Measurements from ENCODE around the gene ARHGAP26. TPM values are rescaled to one million over a fixed set of nuclear protein-coding genes. Genes with fewer than 3 reads are reported as not detected.

The ARHGAP26 gene
- polyA plus RNA-seq, 4 donors = 7.6 to 31.7 (median 11.5) TPM

DNA sequence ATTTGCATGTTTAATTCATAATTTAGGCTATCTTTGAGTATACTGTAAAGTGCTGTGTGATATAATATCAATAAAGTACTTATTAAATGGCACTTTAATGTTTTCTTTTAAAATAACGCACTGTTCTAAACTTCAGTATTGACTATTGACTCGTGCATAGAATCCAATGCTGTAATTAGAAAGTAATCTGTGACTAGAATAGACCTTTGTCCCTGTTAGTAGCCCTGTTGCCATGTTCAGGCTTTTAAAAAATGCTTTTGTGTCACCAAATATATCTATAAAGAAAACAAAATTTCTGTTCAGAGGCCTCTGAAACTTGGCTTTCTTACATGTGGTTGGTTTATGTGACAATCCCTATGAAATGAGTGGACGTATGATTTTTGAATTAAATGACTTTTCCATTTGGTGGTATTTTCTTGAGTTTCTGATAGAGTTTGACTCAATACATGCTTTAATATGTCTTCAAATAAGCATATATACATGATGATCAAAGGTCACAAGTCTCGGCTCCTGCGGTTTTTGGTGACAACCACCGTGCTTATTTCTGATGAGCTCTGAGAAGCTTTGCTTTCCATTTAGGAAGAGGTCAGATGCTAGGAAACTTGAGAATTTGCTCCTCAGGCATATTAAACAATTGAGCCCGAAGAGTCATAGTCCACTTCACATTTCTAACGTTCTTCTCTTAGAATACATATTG lies 458.6 kb downstream of the ARHGAP26 start:
- Histone ChIP-seq H3K27ac (ENCODE audit: low read depth in 1 of 3, low read length in 2 of 3) (no peak overlapping the region), H3K27me3 (ENCODE audit: control insufficient read depth in 3 of 3, insufficient read depth in 3 of 3, low read length in 3 of 3) (no peaks in the 10 kb centered on the region), H3K9me3 (ENCODE audit: control insufficient read depth in 2 of 2, insufficient read depth in 1 of 2, low read depth in 1 of 2, low read length in 1 of 2) (no peaks in the 10 kb centered on the region), H3K4me3 (ENCODE audit: low read depth in 1 of 3, low read length in 3 of 3) (no peak overlapping the region), H3K36me3 (ENCODE audit: control insufficient read depth in 3 of 3, insufficient read depth in 2 of 3, low read depth in 1 of 3, low read length in 3 of 3) (peaks cover 0 to 7% (median 0%) of the 10 kb centered on the region in 3 donors), H3K4me1 (ENCODE audit: control insufficient read depth in 3 of 3, insufficient read depth in 2 of 3, low read depth in 1 of 3, low read length in 2 of 3) (no peaks in the 10 kb centered on the region)
- 59 to 74% (median 62%) methylated on average over 8 of the region's 8 CpGs for WGBS, 3 donors
- FAIRE-seq (no peak), DNase-seq (no peak)

DNA sequence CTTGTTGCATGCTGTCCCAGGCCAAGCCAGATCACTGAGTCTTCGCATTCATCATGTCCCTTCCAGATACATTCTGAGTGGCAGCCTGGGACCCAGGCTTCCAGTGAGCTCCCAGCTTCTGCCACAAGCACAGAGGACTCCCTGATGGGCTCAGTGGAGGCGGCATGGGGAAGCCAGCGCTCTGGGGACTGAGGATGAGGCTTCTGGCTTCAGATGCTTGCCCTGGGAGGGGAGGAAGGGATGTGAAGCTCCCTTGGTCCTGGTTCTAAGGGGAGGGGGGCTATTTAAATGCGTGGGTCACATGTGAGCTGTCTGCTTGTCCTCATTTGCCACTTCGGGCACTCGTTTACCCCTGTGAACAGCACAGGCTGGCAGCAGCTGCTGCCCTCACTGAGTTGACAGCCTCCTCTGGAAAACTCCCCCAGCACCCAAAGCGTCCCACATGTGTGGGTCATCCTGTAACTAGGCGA lies 459.3 kb downstream of the ARHGAP26 start:
- peaks cover 0 to 5% (median 0%) of the 10 kb centered on the region in 3 donors for H3K36me3 ChIP-seq (ENCODE audit: control insufficient read depth in 3 of 3, insufficient read depth in 2 of 3, low read depth in 1 of 3, low read length in 3 of 3)
- no peaks in the 10 kb centered on the region for H3K4me1 ChIP-seq (ENCODE audit: control insufficient read depth in 3 of 3, insufficient read depth in 2 of 3, low read depth in 1 of 3, low read length in 2 of 3)
- no peaks in the 10 kb centered on the region for H3K9me3 ChIP-seq (ENCODE audit: control insufficient read depth in 2 of 2, insufficient read depth in 1 of 2, low read depth in 1 of 2, low read length in 1 of 2)
- no peaks in the 10 kb centered on the region for H3K27me3 ChIP-seq (ENCODE audit: control insufficient read depth in 3 of 3, insufficient read depth in 3 of 3, low read length in 3 of 3)
- FAIRE-seq (no peak), DNase-seq (no peak)
- H3K27ac ChIP-seq (ENCODE audit: low read depth in 1 of 3, low read length in 2 of 3) = peak overlapping the region in 1 of 3 donors; percentile 13
- 63 to 80% (median 78%) methylated on average over 8 of the region's 8 CpGs for WGBS, 3 donors
- H3K4me3 ChIP-seq (ENCODE audit: low read depth in 1 of 3, low read length in 3 of 3) = no peak overlapping the region

DNA sequence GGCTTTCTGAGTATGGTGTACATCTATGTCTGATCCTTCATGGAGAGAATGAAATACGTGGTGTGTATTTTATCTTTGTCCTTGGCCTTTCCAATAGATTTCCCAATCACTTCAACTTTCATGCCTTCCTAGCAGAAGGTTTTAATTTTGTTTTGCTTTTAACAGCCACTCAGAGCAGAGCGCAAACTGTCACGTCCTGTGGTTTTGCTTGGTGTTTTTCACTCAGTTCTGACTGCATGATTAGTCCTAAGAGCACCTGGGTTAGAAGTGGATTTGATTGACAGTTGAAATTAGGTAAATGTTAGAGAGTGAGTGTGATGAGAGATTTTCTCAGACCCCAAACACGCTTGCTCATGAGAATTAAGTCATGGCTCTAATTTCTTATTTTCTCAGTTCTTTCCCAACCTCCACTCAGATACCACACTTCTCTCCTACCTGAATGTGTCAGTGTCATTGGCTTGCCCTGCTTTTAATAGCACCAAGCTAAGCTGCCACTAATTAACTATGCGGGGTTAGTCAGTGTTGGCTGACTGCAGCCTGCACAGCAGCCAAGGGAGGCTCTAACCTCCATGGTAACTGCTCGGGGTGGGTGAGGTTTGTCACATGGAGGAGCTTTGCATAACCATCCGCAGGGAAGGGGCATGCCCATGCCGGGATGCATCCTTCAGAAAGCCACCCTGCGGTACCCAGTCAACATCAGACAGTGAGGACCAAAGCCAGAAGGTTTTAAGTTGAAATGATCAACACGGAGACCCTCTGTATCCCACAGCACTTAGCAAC lies 459.9 kb downstream of the ARHGAP26 start:
- no peaks in the 10 kb centered on the region for H3K9me3 ChIP-seq (ENCODE audit: control insufficient read depth in 2 of 2, insufficient read depth in 1 of 2, low read depth in 1 of 2, low read length in 1 of 2)
- FAIRE-seq (no peak), DNase-seq (no peak)
- peaks cover 0 to 5% (median 0%) of the 10 kb centered on the region in 3 donors for H3K36me3 ChIP-seq (ENCODE audit: control insufficient read depth in 3 of 3, insufficient read depth in 2 of 3, low read depth in 1 of 3, low read length in 3 of 3)
- H3K27me3 ChIP-seq (ENCODE audit: control insufficient read depth in 3 of 3, insufficient read depth in 3 of 3, low read length in 3 of 3) = no peaks in the 10 kb centered on the region
- H3K27ac ChIP-seq (ENCODE audit: low read depth in 1 of 3, low read length in 2 of 3) = peak overlapping the region in 1 of 3 donors; percentile 13
- H3K4me3 ChIP-seq (ENCODE audit: low read depth in 1 of 3, low read length in 3 of 3) = no peak overlapping the region
- no peaks in the 10 kb centered on the region for H3K4me1 ChIP-seq (ENCODE audit: control insufficient read depth in 3 of 3, insufficient read depth in 2 of 3, low read depth in 1 of 3, low read length in 2 of 3)
- WGBS, 3 donors = 55 to 68% (median 63%) methylated on average over 10 of the region's 10 CpGs

DNA sequence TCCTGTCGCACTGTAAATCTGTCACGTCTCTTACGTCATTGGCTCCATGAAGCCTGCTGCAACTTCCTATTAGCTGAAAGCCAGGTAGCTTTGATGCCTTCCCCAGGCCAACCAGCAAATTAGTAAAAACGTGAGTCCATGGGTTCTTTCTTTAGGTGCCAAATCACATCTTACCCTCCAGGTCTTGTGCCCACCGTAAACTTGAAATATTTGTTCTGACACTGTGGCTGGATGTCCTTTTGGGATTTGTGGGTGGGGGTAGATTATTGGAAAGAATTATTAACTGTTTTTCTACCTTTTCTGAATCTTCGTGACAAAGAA lies 460.5 kb downstream of the ARHGAP26 start:
- no peak overlapping the region for H3K27ac ChIP-seq (ENCODE audit: low read depth in 1 of 3, low read length in 2 of 3)
- H3K27me3 ChIP-seq (ENCODE audit: control insufficient read depth in 3 of 3, insufficient read depth in 3 of 3, low read length in 3 of 3) = no peaks in the 10 kb centered on the region
- H3K9me3 ChIP-seq (ENCODE audit: control insufficient read depth in 2 of 2, insufficient read depth in 1 of 2, low read depth in 1 of 2, low read length in 1 of 2) = no peaks in the 10 kb centered on the region
- H3K4me3 ChIP-seq (ENCODE audit: low read depth in 1 of 3, low read length in 3 of 3) = no peak overlapping the region
- H3K36me3 ChIP-seq (ENCODE audit: control insufficient read depth in 3 of 3, insufficient read depth in 2 of 3, low read depth in 1 of 3, low read length in 3 of 3) = peaks cover 0 to 1% (median 0%) of the 10 kb centered on the region in 3 donors
- no peak for DNase-seq
- whole genome bisulfite sequencing, 3 donors = 90 to 93% (median 90%) methylated on average over 6 of the region's 6 CpGs
- FAIRE-seq = no peak
- no peaks in the 10 kb centered on the region for H3K4me1 ChIP-seq (ENCODE audit: control insufficient read depth in 3 of 3, insufficient read depth in 2 of 3, low read depth in 1 of 3, low read length in 2 of 3)

DNA sequence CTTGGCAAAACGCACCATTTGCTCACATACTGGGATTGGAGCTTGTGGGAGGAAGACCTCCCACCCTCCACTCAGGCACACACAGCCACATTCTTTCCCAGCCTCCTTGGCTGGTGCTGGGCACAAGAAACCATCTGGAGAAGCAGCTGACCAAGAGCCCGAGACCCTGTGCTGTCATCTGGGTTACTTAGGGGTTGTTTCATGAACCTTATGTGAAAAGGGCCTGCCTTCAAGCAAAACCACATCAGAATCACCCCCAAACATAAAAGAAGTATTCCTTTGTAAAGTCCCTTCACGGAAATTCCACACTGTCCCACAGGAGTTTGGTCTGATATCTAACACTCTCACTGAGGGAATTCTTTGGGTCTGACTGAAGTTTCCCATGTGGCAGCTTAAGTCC lies 461.2 kb downstream of the ARHGAP26 start:
- H3K27me3 ChIP-seq (ENCODE audit: control insufficient read depth in 3 of 3, insufficient read depth in 3 of 3, low read length in 3 of 3) = no peaks in the 10 kb centered on the region
- no peak for FAIRE-seq
- no peaks in the 10 kb centered on the region for H3K4me1 ChIP-seq (ENCODE audit: control insufficient read depth in 3 of 3, insufficient read depth in 2 of 3, low read depth in 1 of 3, low read length in 2 of 3)
- H3K9me3 ChIP-seq (ENCODE audit: control insufficient read depth in 2 of 2, insufficient read depth in 1 of 2, low read depth in 1 of 2, low read length in 1 of 2) = no peaks in the 10 kb centered on the region
- H3K27ac ChIP-seq (ENCODE audit: low read depth in 1 of 3, low read length in 2 of 3) = no peak overlapping the region
- no peaks in the 10 kb centered on the region for H3K36me3 ChIP-seq (ENCODE audit: control insufficient read depth in 3 of 3, insufficient read depth in 2 of 3, low read depth in 1 of 3, low read length in 3 of 3)
- WGBS, 3 donors = 73 to 86% (median 77%) methylated on average over 3 of the region's 3 CpGs
- no peak overlapping the region for H3K4me3 ChIP-seq (ENCODE audit: low read depth in 1 of 3, low read length in 3 of 3)
- no peak for DNase-seq

DNA sequence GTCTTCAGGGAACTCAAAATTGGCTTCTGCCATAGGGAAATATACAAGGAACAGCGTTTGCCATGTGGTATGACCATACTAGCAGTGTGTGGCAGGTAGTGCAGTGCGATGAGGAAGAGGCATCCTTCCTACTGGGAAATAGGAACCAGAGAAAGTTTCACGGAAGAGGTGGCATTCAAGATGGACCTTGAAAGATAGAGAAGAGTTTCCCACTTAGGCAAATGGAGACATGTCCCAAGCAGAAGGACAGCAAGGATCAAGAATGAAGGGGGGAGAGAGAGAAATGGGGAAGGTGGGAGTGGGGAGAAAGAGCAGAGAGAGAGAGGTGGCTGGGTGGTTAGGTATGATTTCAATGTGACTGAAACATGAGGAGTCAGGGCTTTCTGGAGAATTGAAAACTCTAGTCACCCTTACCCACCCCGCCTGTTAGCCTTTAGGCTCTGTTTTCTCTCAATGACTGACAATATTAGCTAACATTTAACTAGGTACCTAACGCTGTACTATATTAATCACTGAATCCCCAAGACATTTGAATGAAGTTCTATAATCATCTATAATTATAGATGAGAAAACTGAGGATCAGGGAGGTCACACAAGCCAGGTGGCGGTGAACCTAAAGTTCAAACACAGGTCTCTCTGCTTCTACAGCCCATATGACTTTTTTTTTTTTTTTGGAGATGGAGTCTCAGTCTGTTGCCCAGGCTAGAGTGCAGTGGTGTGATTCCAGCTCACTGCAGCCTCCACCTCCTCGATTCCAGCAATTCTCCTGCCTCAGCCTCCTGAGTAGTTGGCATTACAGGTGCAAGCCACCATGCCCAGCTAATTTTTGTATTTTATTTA lies 462.0 kb downstream of the ARHGAP26 start:
- no peak overlapping the region for H3K4me3 ChIP-seq (ENCODE audit: low read depth in 1 of 3, low read length in 3 of 3)
- no peaks in the 10 kb centered on the region for H3K4me1 ChIP-seq (ENCODE audit: control insufficient read depth in 3 of 3, insufficient read depth in 2 of 3, low read depth in 1 of 3, low read length in 2 of 3)
- H3K27me3 ChIP-seq (ENCODE audit: control insufficient read depth in 3 of 3, insufficient read depth in 3 of 3, low read length in 3 of 3) = no peaks in the 10 kb centered on the region
- H3K36me3 ChIP-seq (ENCODE audit: control insufficient read depth in 3 of 3, insufficient read depth in 2 of 3, low read depth in 1 of 3, low read length in 3 of 3) = no peaks in the 10 kb centered on the region
- DNase-seq = no peak
- H3K9me3 ChIP-seq (ENCODE audit: control insufficient read depth in 2 of 2, insufficient read depth in 1 of 2, low read depth in 1 of 2, low read length in 1 of 2) = no peaks in the 10 kb centered on the region
- no peak overlapping the region for H3K27ac ChIP-seq (ENCODE audit: low read depth in 1 of 3, low read length in 2 of 3)
- 79 to 89% (median 84%) methylated on average over 7 of the region's 7 CpGs for WGBS, 3 donors
- FAIRE-seq = no peak

DNA sequence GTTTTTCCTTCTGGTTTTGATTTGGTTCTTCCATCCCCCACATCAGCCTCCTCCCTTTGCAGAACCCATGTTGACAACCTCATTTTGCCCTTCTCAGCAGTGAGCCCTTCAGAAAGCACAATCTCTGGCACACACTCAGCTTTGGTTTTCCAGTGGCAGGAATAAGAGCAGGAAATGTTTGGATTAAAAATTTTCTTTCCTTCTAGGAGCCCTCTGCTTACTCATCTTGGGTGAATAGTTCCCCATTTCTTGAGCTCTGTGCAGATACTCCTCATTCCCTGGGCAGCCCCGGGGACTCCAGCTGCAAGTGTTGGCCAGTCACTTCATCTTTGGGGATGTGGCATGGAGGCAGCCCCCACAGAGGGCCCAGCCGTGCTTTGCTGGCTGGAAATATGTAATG lies 462.9 kb downstream of the ARHGAP26 start:
- H3K27me3 ChIP-seq (ENCODE audit: control insufficient read depth in 3 of 3, insufficient read depth in 3 of 3, low read length in 3 of 3) = no peaks in the 10 kb centered on the region
- DNase-seq = no peak
- no peaks in the 10 kb centered on the region for H3K36me3 ChIP-seq (ENCODE audit: control insufficient read depth in 3 of 3, insufficient read depth in 2 of 3, low read depth in 1 of 3, low read length in 3 of 3)
- no peak for FAIRE-seq
- WGBS, 3 donors = 73 to 97% (median 81%) methylated on average over 2 of the region's 2 CpGs
- no peak overlapping the region for H3K4me3 ChIP-seq (ENCODE audit: low read depth in 1 of 3, low read length in 3 of 3)
- H3K27ac ChIP-seq (ENCODE audit: low read depth in 1 of 3, low read length in 2 of 3) = no peak overlapping the region
- H3K4me1 ChIP-seq (ENCODE audit: control insufficient read depth in 3 of 3, insufficient read depth in 2 of 3, low read depth in 1 of 3, low read length in 2 of 3) = no peaks in the 10 kb centered on the region
- H3K9me3 ChIP-seq (ENCODE audit: control insufficient read depth in 2 of 2, insufficient read depth in 1 of 2, low read depth in 1 of 2, low read length in 1 of 2) = no peaks in the 10 kb centered on the region

DNA sequence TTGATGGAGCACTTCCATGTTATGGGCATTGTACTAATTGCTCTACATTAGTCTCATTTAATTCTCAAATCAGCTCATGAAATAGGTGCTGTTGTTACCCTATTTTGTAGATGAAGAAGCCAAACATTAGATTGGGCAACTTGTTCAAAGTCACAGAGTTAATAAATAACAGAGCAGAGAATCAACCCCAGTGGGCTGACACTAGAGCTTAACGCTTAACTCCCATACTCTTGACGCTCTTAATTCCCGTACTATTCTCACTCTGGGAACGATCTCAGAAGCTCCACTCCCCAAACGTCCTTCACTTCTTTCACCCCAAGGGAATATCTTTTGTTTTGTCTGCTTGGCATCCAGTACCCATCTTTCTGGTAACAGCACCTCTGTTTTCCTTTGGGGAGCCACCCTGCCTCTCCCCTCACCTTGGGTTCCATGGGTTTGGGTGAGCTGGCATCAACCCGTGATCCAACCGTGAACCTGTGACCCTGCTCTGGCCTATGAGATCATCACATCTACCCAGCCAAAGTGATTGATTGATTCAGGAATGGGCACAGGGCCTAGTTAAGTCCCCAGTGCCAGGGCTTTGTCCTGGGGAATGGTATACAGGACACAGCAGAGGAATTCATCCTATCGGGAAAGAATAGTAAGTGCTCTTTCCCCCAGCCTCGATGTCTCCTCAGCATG lies 464.1 kb downstream of the ARHGAP26 start:
- no peak for FAIRE-seq
- Histone ChIP-seq H3K9me3 (ENCODE audit: control insufficient read depth in 2 of 2, insufficient read depth in 1 of 2, low read depth in 1 of 2, low read length in 1 of 2) (no peaks in the 10 kb centered on the region), H3K4me3 (ENCODE audit: low read depth in 1 of 3, low read length in 3 of 3) (no peak overlapping the region), H3K27ac (ENCODE audit: low read depth in 1 of 3, low read length in 2 of 3) (no peak overlapping the region), H3K4me1 (ENCODE audit: control insufficient read depth in 3 of 3, insufficient read depth in 2 of 3, low read depth in 1 of 3, low read length in 2 of 3) (no peaks in the 10 kb centered on the region), H3K36me3 (ENCODE audit: control insufficient read depth in 3 of 3, insufficient read depth in 2 of 3, low read depth in 1 of 3, low read length in 3 of 3) (no peaks in the 10 kb centered on the region), H3K27me3 (ENCODE audit: control insufficient read depth in 3 of 3, insufficient read depth in 3 of 3, low read length in 3 of 3) (no peaks in the 10 kb centered on the region)
- no peak for DNase-seq
- 81 to 86% (median 83%) methylated on average over 9 of the region's 9 CpGs for WGBS, 3 donors
